Left ventricle myocardium superior (tissue), 1 donor: ENCODE measurements around the gene OR10H5. TPM values are rescaled to one million over a fixed set of nuclear protein-coding genes. Genes with fewer than 3 reads are reported as not detected.
"Not testable (repeated sequence)": the region's sequence is repeated elsewhere in the genome, so short reads cannot be mapped to it uniquely, and the experiment has no call there.

Experiments
- ATAC-seq: fragments of 200-7000 bp; cut with Tn5 transposase; one replicate; pipeline ENCODE4 v1.9.1; 2020; ENCODE audit warnings: mild to moderate bottlenecking, moderate library complexity
- DNase-seq: peaks from one replicate; pipeline ENCODE4 v3.0.0-alpha.2; 2020
- intact Hi-C: fragments of 100-400 bp; cut with micrococcal nuclease; formaldehyde crosslinking; loops from one replicate; pipeline ENCODE4 v1.11.0; 2022
- total RNA-seq: library from RNA; stranded (reverse); fragmentation: NEBNext Ultra II Directional; extraction: Animal tissue kit (Norgen Biotek cat#: 25700); gene quantifications from one replicate; pipeline ENCODE4 v1.2.1, GENCODE V29; 2021
- donor health status: DM: no; HTN: yes; CAD: no; lungs with severe emphysema.

The OR10H5 gene
- total RNA-seq, 1 donor from 2014 or later = not detected

GRCh38 chr19:15839888-15840287, 52.4 kb downstream of the OR10H5 start:
- ATAC-seq, intact Hi-C loops, DNase-seq: not testable (repeated sequence)

- DNase-seq (no peak), ATAC-seq (no peak)
- intact Hi-C loops = no loop called here
These were observed 53.4 kb downstream of the OR10H5 start for GRCh38 chr19:15840833-15841232.

- ATAC-seq (no peak), DNase-seq (no peak)
- intact Hi-C loops = no loop called here
These were observed 54.6 kb downstream of the OR10H5 start for GRCh38 chr19:15841875-15842569.

- intact Hi-C loops = no loop called here
- ATAC-seq (no peak), DNase-seq (no peak)
These were observed 55.9 kb downstream of the OR10H5 start for GRCh38 chr19:15843203-15843893.

- DNase-seq = peak; percentile 40
- ATAC-seq, intact Hi-C loops: not testable (repeated sequence)
These were observed 56.4 kb downstream of the OR10H5 start for GRCh38 chr19:15843894-15844222.

DNA sequence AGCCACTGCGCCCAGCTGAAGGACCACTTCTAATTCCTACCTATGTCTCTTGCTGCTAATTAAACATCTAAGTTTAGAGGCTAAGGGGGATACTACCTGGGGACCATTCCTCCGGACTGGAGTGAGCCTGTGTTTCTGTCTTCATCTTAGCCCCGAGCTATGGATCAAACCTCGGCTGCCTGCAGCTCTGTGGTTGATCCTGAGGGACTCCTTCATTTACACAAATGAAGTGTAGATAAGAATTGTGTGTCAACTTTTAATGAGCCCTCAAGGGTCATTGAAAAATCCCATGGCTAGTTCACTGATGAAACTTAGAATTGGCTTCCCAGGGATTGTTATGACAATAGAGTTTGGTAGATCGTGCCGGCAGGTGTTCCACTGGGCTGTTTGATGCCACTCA, 59.5 kb downstream of the OR10H5 start:
- intact Hi-C loops = no loop called here

GRCh38 chr19:15850385-15850784, 62.9 kb downstream of the OR10H5 start:
- intact Hi-C loops = no loop called here
- no peak for ATAC-seq
- DNase-seq = no peak

More for the DNA sequence above, 59.5 kb downstream of the OR10H5 start:
- DNase-seq (no peak), ATAC-seq (no peak)

Other genes with a start within 250 kb of the OR10H5 start
- gene CYP4F8, start 172.4 kb upstream of the OR10H5 start, total RNA-seq = not detected
- gene CYP4F3, start 146.8 kb upstream of the OR10H5 start, total RNA-seq = 0.79 TPM
- gene CYP4F12, start 114.6 kb upstream of the OR10H5 start, total RNA-seq = 3.4 TPM
- not detected for gene OR10H2, start 59.6 kb upstream of the OR10H5 start, total RNA-seq
- gene OR10H3, start 49.7 kb upstream of the OR10H5 start, total RNA-seq = not detected
- not detected for gene OR10H1, start 28.0 kb downstream of the OR10H5 start, total RNA-seq
- not detected for gene CYP4F2, start 110.4 kb downstream of the OR10H5 start, total RNA-seq
- gene CYP4F11, start 146.9 kb downstream of the OR10H5 start, total RNA-seq = 0.27 TPM
- not detected for gene OR10H4, start 161.3 kb downstream of the OR10H5 start, total RNA-seq